ENCODE results near the gene AP5Z1.

- TF ChIP-seq NR3C1 (IDR thresholded peaks at IDR 0.05), result no peak
- no peak for TF ChIP-seq CHD4 (IDR thresholded peaks at IDR 0.05; ENCODE audit: borderline replicate concordance)
- TF ChIP-seq, protein P1, sequence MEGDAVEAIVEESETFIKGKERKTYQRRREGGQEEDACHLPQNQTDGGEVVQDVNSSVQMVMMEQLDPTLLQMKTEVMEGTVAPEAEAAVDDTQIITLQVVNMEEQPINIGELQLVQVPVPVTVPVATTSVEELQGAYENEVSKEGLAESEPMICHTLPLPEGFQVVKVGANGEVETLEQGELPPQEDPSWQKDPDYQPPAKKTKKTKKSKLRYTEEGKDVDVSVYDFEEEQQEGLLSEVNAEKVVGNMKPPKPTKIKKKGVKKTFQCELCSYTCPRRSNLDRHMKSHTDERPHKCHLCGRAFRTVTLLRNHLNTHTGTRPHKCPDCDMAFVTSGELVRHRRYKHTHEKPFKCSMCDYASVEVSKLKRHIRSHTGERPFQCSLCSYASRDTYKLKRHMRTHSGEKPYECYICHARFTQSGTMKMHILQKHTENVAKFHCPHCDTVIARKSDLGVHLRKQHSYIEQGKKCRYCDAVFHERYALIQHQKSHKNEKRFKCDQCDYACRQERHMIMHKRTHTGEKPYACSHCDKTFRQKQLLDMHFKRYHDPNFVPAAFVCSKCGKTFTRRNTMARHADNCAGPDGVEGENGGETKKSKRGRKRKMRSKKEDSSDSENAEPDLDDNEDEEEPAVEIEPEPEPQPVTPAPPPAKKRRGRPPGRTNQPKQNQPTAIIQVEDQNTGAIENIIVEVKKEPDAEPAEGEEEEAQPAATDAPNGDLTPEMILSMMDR (IDR thresholded peaks at IDR 0.05), result no peak
- no peak for TF ChIP-seq PBX3 (IDR thresholded peaks at IDR 0.05)
- TF ChIP-seq POLR2AphosphoS2 (conservative IDR thresholded peaks at IDR 0.05; ENCODE audit: low read length), result no peak
- TF ChIP-seq RARB (CRISPR knock-in tag; IDR thresholded peaks at IDR 0.05), result no peak
- TF ChIP-seq POLR2A (IDR thresholded peaks at IDR 0.05; ENCODE audit: low read length), result no peak
- no peak for TF ChIP-seq HDAC2 (IDR thresholded peaks at IDR 0.05)
- TF ChIP-seq MAFK (IDR thresholded peaks at IDR 0.05; ENCODE audit: partially characterized antibody), result no peak
- TF ChIP-seq ESRRA (IDR thresholded peaks at IDR 0.05; ENCODE audit: borderline replicate concordance, low read length), result no peak
- TF ChIP-seq KDM1A (IDR thresholded peaks at IDR 0.05; ENCODE audit: low read depth), result no peak
- TF ChIP-seq BHLHE40 (IDR thresholded peaks at IDR 0.05; ENCODE audit: low read depth, low read length), result no peak
Observed at GRCh38 chr7:4814433-4814832, 39.0 kb downstream of the AP5Z1 start.
